Measurements from ENCODE around the gene TP53I11.

The TP53I11 gene, protein sequence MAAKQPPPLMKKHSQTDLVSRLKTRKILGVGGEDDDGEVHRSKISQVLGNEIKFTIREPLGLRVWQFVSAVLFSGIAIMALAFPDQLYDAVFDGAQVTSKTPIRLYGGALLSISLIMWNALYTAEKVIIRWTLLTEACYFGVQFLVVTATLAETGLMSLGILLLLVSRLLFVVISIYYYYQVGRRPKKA

DNA sequence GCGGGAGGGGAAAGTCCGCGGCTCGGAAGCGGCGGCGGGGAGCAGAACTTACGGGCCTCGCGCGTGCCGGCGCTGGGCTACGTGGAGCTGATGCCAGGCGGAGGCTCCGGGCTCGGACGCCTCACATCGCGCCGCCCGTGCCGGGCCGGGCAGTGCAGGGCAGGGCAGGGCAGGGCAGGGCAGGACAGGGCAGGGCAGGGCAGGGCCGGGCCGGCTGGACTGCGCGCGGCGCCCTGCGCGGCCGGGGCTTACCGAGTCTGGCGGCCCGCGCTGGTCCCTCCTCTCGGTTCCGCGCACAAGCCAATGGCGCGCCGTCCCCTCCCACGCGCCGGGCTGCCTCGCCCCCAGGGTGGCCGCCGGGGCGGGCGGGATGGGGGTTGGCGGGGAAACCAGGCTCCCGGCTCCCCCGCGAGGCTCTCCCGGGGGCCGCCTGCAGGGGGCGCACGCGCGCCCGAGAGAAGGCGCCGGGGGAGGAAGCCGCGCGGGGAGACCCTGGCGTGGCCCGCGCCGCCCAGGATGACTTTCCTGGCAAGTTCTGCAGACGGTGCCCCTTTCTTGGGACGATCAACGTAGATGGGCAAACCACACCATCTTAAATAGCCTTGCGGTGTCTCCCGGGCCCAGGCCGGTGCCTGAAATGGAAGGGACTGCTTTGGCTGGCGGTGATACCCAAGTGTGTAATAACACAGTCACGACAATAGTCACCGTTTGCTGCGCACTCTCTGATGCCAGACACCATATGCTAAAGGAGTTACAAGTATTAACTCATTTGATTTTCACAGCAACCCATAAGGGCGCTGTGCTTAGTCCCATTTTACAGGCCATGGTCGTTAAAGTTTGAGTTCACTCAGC lies at the start of gene TP53I11:
Gene TP53I11, minus strand, starts transcription at position 259 of the 852 bp plus-strand sequence. CDS start 12,548 bp downstream, outside the sequence.
- peak; percentile 30 for DNase-seq

DNA sequence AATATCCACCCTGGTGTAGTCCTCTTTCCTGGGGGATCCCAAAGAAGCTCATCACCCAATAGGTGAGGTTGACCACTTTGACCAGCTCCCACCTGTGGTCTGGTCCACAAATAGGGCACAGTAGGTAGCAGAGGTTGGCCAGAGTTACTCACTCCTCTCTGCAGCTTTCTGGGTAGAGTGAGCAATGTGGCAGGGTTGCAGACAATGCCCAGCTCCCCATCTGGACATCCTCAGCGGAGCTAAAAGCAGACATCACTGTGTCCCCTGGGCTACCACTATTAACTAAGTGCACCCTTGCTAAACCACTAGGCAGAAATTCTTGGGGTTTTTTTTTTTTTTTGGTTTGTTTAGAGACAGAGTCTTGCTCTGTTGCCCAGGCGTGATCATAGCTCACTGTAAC lies 48.4 kb upstream of the TP53I11 start:
- DNase-seq, result no peak

DNA sequence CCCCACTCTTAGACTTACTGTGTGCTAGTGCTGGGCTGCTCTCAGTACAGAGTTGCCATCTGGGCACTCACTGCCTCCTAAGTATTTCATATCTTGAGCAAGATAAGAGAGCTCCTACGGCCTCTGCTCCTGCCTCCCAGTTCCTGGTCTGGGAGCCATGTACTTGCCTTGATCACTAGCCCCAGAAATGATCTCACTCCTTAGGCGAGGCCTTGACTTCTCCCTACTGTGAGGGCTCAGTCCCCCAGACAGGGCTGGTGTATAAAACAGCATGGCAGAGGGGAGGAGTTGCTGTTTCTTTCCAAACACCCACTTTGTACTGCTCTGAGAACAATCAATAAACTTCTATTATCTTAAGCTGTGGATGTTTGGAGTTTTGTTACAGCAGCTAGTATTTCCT lies 47.4 kb upstream of the TP53I11 start:
- no peak for DNase-seq

DNA sequence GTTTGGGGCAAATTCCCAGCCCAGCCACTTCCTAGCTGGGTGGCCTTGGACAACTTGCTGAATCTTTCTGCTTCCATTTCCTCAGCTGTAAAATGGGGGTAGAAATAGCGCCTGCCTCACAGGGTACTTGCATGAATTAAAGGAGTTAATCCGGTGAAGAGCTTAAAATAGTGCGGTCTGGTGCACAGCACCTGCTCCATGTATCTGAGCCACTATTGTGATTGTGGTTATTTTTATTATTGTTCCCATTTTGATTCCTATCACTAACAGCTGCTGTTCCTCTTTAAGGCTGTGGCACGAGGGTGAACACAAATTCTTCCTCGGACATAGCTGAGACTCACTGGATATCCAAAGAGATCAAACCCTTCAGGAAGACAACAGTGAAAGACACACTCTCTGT lies 46.9 kb upstream of the TP53I11 start:
- no peak for DNase-seq

DNA sequence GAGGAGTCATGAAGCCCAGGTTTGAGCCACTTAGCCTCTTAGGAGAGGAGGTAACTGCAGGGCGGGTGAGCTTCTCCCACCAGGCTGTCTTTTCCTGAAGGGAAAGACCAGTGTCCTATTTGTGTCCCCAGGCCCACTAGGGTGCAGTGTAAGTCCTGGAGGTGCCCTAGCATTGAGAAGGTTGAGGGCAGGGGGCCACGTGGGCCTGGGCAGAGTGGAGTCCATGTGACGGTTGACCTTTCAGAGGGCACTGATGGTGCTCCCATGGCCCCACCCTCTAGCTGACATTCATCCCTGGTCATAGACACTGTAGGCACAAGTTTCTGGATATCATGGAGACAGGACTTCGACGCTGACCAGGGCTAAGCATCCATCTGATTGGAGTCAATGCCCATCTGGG lies 44.1 kb upstream of the TP53I11 start:
- DNase-seq, result no peak

DNA sequence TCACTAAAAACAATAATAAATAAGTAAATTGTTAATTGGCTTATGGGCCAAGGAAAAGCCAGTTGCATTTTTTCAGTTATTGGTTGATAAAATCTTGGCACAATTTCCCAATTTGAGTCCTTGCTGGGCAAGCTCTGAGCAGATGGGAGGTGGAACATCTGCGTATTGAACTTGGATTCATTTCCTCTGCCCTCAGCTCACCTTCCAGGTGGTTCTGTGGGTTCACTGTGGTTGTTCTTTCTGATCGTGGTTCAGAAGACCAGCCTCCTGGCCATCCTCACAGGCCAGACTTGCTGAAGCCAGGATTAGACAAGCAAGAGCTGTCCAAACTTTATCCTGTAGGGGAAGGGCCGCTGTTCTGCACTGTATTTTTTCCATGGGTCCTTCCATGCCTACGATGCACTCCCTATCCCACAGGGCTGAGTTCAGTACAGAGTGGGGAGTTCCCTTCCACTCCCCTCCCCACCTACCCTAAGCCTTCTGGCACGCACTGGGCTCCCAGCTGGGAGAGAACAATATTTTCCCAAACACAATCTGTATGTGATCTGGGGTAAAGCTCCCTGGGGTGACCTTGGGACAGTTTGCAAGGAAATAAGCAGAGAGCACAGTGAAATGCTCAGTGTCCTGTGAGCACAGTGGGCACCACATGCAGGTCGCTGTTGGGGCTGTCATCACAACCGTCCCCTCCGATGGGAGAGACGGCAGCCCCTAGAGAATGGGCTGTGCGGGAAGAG lies 43.5 kb upstream of the TP53I11 start:
- no peak for DNase-seq

DNA sequence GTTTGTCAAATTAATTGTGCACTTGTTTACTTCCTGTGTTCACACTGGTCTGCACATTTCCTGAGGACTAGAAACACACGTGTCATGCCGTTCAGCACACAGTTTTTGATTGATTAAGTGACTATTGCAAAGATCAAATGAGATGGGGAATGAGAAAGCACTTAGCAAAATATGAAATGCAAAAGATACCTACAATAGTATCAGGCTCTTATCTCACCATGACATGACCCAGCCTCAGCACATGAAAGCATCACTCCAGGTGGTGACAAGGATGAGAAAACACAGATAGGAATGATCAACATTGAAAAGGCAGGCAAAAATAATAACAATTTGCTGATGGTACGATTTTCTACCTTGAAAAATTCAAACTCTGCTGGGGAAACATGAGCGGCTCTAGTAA lies 42.1 kb upstream of the TP53I11 start:
- DNase-seq, result no peak

DNA sequence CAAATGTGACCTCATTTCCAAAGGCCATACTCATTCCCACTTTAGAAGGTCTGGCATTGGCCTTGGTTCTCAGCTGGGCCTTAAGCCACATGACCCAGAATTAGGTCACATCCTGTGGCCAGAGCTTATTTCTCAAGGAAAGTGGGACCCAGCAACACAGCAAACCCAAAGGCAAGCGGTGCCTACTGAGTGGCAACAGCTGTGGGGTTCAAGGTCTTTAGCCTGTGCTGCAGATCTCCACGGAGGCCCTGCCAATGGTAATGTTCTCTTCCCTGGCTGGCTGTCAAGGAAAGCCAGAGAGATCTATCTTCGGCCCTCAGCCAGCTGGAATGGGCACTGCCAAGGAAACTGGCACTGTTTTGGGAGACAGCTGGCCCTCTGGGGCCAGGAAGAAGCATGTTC lies 41.5 kb upstream of the TP53I11 start:
- no peak for DNase-seq

DNA sequence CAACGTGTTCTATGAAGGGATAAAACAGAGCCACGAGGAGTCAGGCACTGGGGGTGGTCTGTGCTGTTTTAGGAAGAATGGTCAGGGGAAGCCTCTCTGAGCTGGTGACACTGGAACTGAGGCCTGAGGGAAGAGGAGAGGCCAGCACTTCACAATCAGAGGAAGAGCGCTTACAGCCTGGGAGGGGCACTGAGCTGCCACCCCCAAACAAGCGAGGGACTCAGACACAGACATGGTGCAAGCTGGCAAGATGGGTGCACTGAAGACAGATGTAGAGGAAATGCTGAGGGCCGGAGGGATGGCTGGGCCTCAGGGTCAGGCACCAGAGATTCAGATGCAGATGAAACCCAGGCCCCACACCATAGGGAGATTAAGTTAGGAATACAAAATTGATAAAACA lies 40.0 kb upstream of the TP53I11 start:
- DNase-seq, result no peak

DNA sequence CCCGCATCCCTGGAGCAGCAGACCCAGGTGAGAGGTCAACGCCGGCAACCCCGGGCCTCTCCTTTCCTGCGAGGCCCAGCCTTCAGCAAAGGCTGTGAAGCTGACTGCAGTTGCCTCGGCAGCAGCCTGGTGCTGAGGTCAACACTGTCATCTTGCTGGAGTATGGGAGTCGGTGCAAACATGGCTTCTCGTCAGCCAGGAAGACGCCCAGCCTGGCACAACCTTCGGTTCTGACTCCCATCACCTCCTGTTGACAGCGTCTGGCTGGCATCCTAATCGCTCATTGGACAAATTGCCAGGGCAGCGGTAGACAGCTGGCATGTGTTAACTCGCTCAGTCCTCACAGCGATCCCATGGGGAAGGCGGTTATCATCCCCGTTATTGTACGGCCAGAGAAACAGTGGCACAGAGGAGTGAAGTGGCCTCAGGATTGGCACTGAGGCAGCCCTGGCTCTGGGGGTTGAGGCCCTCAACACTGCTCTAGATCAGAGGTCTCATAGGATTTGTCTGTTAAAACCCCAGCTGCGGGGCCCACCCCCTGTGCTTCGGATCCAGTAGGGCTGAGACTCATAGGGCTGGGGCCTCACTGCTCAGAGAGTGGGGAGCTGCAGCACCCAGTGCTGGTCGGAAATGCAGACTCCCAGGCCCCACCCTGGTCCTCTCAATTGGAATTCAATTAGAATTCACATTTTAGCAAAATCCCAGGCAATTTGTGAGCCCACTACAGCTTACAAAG lies 39.3 kb upstream of the TP53I11 start:
- DNase-seq, result no peak

DNA sequence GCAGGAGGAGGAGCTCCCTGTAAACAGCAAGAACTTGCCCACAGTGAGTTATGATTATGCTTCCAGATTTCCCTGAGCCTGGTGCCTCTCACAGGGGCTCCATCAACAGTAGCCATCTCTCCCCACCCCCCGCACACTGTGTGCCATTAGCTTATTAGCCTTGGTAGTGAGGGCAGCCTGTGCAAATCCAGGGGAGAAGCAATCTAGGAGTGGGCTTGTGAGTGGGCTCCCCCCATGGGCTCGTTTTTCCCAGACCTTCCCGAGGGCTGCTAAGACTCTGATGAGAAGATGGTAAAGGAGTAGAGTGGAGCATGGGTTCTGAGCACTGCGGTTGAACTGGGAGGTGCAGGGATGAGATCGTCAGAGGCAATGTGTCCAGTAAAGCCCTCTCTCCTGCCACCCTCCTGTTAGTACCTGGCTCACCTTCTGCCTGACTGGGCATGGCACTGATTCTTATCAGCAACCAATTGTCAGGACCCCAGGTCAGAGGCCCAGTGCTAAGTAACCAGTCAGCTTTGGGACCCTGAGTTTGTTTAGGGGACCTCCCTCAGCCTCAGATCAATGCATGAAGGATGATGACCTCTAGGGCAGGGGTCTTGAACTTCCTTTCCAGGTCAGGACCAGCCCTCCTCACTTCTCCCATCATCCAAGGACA lies 38.4 kb upstream of the TP53I11 start:
- no peak for DNase-seq

DNA sequence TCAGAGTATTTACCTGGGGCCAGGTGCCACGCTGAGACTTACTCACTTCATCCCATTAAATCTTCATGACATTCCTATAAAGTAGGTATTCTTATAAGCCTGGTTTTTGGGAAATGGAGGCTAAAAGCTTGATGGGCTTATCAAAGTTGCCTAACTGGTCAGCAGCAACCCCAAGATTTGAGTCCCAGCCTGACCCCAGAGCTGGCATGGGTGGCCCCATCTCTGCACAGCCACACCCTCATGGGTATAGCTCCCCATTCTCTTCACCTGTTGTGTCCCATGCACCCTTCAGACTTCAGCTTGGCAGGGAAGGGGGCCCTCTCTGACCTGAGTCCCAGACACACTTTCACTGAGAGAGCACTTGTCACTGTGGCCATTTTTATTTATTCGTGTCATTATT lies 37.4 kb upstream of the TP53I11 start:
- no peak for DNase-seq

DNA sequence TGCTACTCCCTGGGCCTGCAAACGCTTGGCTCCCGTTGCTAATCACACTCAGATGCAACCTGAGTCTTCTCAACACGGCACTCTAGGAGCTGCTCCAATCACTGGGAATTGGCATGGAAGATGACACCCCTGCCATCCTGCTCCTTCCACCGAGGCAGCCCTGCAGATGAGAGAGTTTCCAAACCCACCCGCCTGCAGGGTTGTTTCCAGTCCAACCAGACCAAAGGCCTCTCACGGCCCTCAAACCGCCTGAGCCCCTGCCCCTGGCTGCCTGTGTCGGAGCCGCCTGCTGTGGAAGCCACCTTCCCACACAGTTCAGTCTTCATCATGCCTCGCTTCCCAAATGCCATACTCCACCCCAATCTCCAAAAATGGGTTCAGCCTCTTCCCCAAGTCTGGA lies 36.8 kb upstream of the TP53I11 start:
- DNase-seq, result no peak

DNA sequence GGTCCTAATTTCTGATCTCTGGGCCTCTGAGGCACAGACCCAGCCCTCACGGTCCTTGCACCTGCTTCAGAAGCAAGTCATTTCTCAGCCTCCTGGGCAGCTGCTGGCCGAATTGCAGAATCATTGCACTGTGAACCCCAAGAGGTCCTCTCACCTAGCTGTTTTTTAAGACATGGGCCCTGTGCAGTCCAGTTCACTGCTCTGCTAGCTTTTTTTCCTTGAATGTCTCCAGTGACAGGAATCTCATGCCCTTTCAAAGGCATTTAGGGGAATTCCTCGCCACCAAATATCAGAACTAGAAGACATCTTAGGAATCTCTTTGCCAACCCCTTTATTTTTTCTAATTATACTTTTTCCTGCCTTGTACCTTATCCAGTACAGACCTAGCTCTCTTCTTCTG lies 35.6 kb upstream of the TP53I11 start:
- no peak for DNase-seq

DNA sequence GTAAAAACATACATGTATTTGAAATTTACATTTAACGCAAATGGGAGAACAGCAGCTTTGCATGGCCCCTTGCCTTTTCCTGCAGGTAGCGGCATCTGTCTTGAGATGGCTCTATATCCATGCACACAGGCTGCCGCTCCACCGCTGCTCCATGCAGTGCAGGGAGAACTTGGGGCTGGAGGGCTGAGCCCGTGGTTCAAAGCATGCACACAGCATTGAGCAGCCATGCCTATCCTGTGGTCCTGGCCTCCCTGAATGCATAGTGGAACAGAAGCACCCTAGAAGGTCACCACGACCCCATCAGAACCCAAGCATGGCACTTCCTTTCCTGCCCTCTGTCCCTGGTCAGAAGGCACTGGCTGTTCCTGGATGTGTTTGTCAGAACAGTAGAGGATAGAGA lies 35.0 kb upstream of the TP53I11 start:
- no peak for DNase-seq

DNA sequence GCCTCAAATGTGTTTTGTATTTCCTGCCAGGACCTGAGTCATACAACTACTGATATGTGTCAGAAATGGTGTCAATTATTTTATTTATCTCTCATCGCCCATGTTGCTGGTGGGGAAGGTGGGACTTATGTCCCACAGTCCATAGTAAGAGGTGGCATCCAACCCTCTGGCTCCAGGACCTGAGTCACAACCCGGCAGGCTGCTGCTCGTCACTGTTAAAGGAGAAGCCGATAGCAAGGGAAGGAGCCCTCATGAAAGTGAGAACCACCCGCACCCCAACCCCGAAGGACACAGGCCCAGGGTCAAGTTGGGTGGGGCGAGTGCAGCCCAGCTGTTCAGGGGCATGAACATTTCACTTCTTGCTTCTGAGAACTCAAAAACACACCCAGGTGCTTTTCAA lies 33.1 kb upstream of the TP53I11 start:
- DNase-seq, result no peak

DNA sequence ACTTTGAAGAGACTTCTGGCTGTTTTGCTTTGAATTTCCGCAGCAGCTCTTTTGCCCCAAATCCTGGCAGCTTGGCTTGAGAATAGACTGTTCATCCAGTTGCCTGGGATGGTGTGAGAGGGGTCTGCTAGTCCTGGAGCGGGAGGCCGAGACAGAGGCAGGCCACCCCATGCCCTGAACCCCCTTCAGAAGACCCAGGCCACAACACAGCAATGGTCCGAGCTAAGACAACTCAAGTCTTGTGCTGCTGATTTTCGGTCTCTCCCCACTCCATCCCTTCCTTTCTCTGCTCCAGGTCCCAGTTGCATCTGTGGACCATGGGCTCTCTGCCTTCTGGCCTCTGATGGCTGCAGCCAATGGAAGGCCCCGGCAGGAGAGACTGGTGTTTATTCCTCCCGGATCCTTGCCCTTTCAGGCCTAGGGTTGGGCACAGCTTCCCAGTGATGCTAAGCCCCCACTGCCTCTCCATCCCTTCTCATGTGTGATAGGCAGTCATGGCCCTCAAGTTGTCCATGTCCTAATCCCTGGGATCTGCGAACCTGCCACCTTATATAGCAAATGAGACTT lies 31.9 kb upstream of the TP53I11 start:
- no peak for DNase-seq

DNA sequence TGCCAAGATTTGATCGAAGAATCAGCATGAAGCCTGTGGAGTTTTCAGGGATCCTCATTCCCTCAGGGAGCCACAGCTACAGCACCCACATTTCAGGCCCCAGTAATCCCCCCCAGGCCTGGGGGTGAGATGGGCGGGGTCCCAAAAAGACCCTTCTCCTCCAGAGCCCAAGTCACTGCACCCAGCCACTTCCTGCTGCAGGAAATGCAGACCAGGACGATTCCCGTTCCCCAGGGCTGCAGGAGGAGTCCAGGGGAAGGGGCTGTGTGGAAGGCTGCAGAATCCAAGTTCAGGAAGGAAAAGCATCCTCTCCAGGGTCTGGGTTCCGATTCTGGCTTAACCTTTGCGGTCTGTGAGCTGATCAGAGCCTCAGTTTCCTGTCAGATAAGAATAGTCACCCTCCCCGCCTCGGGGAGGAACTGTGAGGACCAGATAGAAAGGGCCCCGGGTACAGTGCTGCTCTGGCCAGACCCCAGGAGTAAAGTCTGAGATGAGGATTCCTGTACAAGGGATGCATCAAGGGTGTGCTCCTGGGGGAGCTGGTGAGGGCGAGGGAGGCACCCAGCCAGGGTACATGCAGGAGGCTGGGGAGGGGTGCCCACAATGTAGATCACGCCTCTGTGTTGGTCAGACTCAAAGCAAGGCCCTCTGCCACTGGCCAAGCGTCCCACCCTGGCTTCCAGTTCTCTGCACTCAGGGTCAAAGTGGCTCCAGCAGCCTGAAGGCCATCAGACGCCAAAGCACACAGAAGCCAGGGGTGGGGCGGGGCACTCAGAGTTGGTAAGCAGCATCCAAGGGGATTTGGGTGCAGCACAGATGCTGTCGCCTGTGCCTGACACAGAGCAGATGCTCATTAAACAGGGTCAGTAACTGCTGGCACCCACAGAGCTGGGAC lies 30.1 kb upstream of the TP53I11 start:
- no peak for DNase-seq

DNA sequence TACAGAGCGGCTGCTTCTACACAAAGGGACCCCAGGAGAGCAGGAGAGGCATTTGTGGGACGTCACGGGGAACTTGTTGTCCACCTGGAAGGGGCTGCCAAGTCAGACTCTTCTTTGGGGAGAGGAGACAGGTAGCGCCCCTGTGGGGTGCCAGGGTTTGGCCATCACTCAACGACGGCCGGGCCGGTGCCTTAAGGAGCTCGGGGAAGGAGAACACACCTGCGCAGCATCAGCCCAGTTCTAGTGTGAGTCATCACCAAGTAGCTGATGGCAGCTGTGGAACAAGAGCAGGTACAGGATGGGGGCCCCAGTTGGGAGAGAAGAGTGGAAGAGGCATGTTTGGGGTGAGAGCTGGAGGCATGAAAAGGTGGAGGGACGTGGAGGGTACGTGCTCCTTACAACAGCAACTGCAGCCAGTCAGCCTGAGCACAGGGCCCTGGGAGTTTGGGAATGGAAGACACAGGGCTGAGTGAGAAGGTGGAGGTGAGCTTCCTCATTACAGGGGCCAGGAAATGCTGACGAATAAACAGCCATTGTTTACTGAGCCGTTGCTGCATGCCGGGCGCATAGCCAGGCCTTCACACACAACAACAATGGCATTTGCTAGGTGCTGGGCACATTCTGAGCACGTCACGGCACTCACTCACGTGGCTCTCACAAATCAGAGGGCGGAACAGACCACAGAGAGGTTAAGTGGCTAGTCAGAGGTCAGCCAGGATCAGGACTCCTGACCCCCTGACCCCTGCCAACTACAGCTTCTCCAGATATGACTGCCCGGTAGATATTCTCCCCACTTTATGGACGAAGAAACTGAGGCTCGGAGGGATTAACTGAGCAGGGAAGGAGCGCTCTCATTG lies 29.1 kb upstream of the TP53I11 start:
- DNase-seq, result peak; percentile 91

DNA sequence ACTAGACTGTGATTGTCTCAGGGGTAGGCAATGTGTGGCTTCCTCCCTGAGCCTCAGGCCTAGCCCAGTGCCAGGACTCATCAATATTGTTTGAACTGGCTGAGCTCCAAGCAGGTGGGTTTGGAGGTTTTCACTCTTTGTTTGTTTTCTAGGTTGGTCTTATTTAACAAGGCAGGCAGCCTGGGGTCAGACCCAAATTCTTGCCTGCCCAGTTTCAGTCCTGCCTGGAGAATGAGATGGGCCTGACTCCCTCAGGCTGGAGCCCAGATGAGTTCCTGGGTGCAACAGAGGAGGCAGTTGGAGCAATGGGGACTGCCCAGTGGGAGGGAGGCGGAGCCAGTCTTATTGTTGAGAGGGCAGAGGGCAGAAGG lies 28.3 kb upstream of the TP53I11 start:
- peak; percentile 96 for DNase-seq

Data from NCI-H748 treated with DMSO at 0.1 percent for 48 hours (cell line).